Neural progenitor cell (in vitro differentiated cells): ENCODE results near the gene KLHL11. TPM values are rescaled to one million over a fixed set of nuclear protein-coding genes. Genes with fewer than 3 reads are reported as not detected.

Experiments used
- DNase-seq: peaks from one replicate; pipeline ENCODE4 v3.0.0-alpha.2; 2016; ENCODE audit warnings: low spot score
- H2AFZ ChIP-seq: fragments of 200-600 bp; sonication (generic); replicated peaks from 2 replicates; pipeline ENCODE4 v1.6.1; 2016; ENCODE audit warnings: antibody characterized with exemption
- H3F3A ChIP-seq: fragments of 200-600 bp; sonication (generic); 2 replicates; pipeline ENCODE4 v1.6.1; 2016; ENCODE audit warnings: antibody characterized with exemption, low read depth
- H3K27ac ChIP-seq: fragments of 200-600 bp; sonication (generic); 2 replicates; pipeline ENCODE4 v1.5.1; 2016; ENCODE audit warnings: mild to moderate bottlenecking
- H3K27me3 ChIP-seq: fragments of 200-600 bp; sonication (generic); 2 replicates; pipeline ENCODE4 v1.6.1; 2016; ENCODE audit warnings: mild to moderate bottlenecking, moderate library complexity
- H3K36me3 ChIP-seq: fragments of 200-600 bp; sonication (generic); 2 replicates; pipeline ENCODE4 v1.5.1; 2016
- H3K4me1 ChIP-seq: fragments of 200-600 bp; sonication (generic); 2 replicates; pipeline ENCODE4 v1.6.1; 2016; ENCODE audit warnings: mixed run types
- H3K4me2 ChIP-seq: fragments of 200-600 bp; sonication (generic); 2 replicates; pipeline ENCODE4 v1.6.1; 2016
- H3K4me3 ChIP-seq: fragments of 200-600 bp; sonication (generic); 2 replicates; pipeline ENCODE4 v1.5.1; 2016
- H3K79me2 ChIP-seq: fragments of 200-600 bp; sonication (generic); 2 replicates; pipeline ENCODE4 v1.6.1; 2016; ENCODE audit warnings: low read depth
- H3K9ac ChIP-seq: fragments of 200-600 bp; sonication (generic); 2 replicates; pipeline ENCODE4 v1.6.1; 2016
- H3K9me3 ChIP-seq: fragments of 200-600 bp; sonication (generic); 2 replicates; pipeline ENCODE4 v1.5.1; 2016; ENCODE audit warnings: low read depth
- H4K20me1 ChIP-seq: fragments of 200-600 bp; sonication (generic); 2 replicates; pipeline ENCODE4 v1.6.1; 2016; ENCODE audit warnings: low read depth
- H3K27ac Mint-ChIP-seq: 3 replicates; pipeline ENCODE4 v1.8.0; 2021; ENCODE audit warnings: mixed read lengths
- H3K27me3 Mint-ChIP-seq: 2 replicates; pipeline ENCODE4 v1.8.0; 2022; ENCODE audit warnings: low read depth, mild to moderate bottlenecking, inconsistent platforms, moderate library complexity, mixed read lengths; ENCODE audit not compliant: insufficient read depth
- H3K36me3 Mint-ChIP-seq: 3 replicates; pipeline ENCODE4 v1.8.0; 2021; ENCODE audit warnings: mixed read lengths
- H3K4me1 Mint-ChIP-seq: 3 replicates; pipeline ENCODE4 v1.8.0; 2021; ENCODE audit warnings: mixed read lengths
- H3K4me3 Mint-ChIP-seq: 3 replicates; pipeline ENCODE4 v1.8.0; 2021; ENCODE audit warnings: mild to moderate bottlenecking, moderate library complexity, mixed read lengths
- H3K9me3 Mint-ChIP-seq: 3 replicates; pipeline ENCODE4 v1.8.0; 2020; ENCODE audit warnings: mixed read lengths
- CTCF ChIP-seq: fragments of 200-600 bp; sonication (generic); IDR thresholded peaks from 2 replicates; pipeline ENCODE4 v1.5.1; 2017; ENCODE audit warnings: antibody characterized with exemption, mild to moderate bottlenecking
- EZH2 ChIP-seq: fragments of 200-600 bp; sonication (generic); IDR thresholded peaks from 2 replicates; pipeline ENCODE4 v1.6.1; 2017; ENCODE audit warnings: antibody characterized with exemption, mild to moderate bottlenecking, moderate library complexity
- EZH2phosphoT487 ChIP-seq: fragments of 200-600 bp; sonication (generic); IDR thresholded peaks from 2 replicates; pipeline ENCODE4 v1.6.1; 2017; ENCODE audit warnings: antibody characterized with exemption
- total RNA-seq: library from RNA; depleted of rRNA; stranded (reverse); fragments of >200 nt; gene quantifications from 2 replicates; pipeline ENCODE4 v1.2.3, GENCODE V29; 2015; ENCODE audit warnings: low replicate concordance

The KLHL11 gene
- total RNA-seq, 1 donor from 2014 or later: 28.5 TPM

GRCh38 chr17:41818024-41818423 is 47.2 kb downstream of the KLHL11 start:
- H3K9ac ChIP-seq: no peak overlapping the region
- H3K4me3 Mint-ChIP-seq: no peak overlapping the region
- no peak overlapping the region for H3K4me3 ChIP-seq
- H3K27ac ChIP-seq: no peak overlapping the region
- H3K27me3 Mint-ChIP-seq: peaks cover 7% of the 10 kb centered on the region
- no peak overlapping the region for H3K4me2 ChIP-seq
- no peak overlapping the region for H3K27ac Mint-ChIP-seq
- no peak overlapping the region for H2AFZ ChIP-seq
- H3K79me2 ChIP-seq: peaks cover 43% of the 10 kb centered on the region
- H3K36me3 Mint-ChIP-seq: peaks cover 13% of the 10 kb centered on the region
- DNase-seq: no peak
- H4K20me1 ChIP-seq: peaks cover 8% of the 10 kb centered on the region
- H3K36me3 ChIP-seq: no peaks in the 10 kb centered on the region
- H3K4me1 Mint-ChIP-seq: peaks cover 23% of the 10 kb centered on the region
- H3K4me1 ChIP-seq: peaks cover 24% of the 10 kb centered on the region
- H3K9me3 ChIP-seq: no peaks in the 10 kb centered on the region
- no peaks in the 10 kb centered on the region for H3K27me3 ChIP-seq
- TF ChIP-seq EZH2: no peak
- no peak for TF ChIP-seq CTCF
- TF ChIP-seq EZH2phosphoT487: no peak
- H3F3A ChIP-seq: peaks cover 11% of the 10 kb centered on the region
- no peaks in the 10 kb centered on the region for H3K9me3 Mint-ChIP-seq

- Histone ChIP-seq H3K36me3 (no peaks in the 10 kb centered on the region), H2AFZ (no peak overlapping the region), H3K4me3 (no peak overlapping the region), H3K27ac (no peak overlapping the region), H3K4me1 (peaks cover 22% of the 10 kb centered on the region), H3K9ac (no peak overlapping the region), H3K4me2 (no peak overlapping the region), H4K20me1 (no peaks in the 10 kb centered on the region), H3K27me3 (no peaks in the 10 kb centered on the region), H3K9me3 (no peaks in the 10 kb centered on the region), H3F3A (peaks cover 18% of the 10 kb centered on the region), H3K79me2 (peaks cover 44% of the 10 kb centered on the region)
- no peak for DNase-seq
- Mint-ChIP-seq H3K27ac (no peak overlapping the region), H3K27me3 (peaks cover 7% of the 10 kb centered on the region), H3K4me1 (peaks cover 17% of the 10 kb centered on the region), H3K36me3 (peaks cover 13% of the 10 kb centered on the region), H3K4me3 (no peak overlapping the region), H3K9me3 (no peaks in the 10 kb centered on the region)
- TF ChIP-seq EZH2 (no peak), CTCF (no peak), EZH2phosphoT487 (no peak)
These were observed 48.4 kb downstream of the KLHL11 start for GRCh38 chr17:41816637-41817320.

- Histone ChIP-seq H3K27me3 (no peaks in the 10 kb centered on the region), H3K4me2 (peak overlapping the region; percentile 97), H2AFZ (no peak overlapping the region), H3K9me3 (no peaks in the 10 kb centered on the region), H3K27ac (no peak overlapping the region), H4K20me1 (peaks cover 13% of the 10 kb centered on the region), H3K9ac (no peak overlapping the region), H3K79me2 (peaks cover 66% of the 10 kb centered on the region), H3K4me3 (peak overlapping the region; percentile 85), H3K4me1 (peaks cover 27% of the 10 kb centered on the region), H3F3A (peaks cover 20% of the 10 kb centered on the region), H3K36me3 (no peaks in the 10 kb centered on the region)
- Mint-ChIP-seq H3K9me3 (no peaks in the 10 kb centered on the region), H3K27ac (peak overlapping the region; percentile 87), H3K27me3 (peaks cover 9% of the 10 kb centered on the region), H3K36me3 (peaks cover 22% of the 10 kb centered on the region), H3K4me1 (peaks cover 28% of the 10 kb centered on the region), H3K4me3 (peak overlapping the region; percentile 95)
- TF ChIP-seq EZH2phosphoT487 (no peak), CTCF (no peak), EZH2 (no peak)
- no peak for DNase-seq
These were observed 51.0 kb downstream of the KLHL11 start for GRCh38 chr17:41814195-41814594.
